ENCODE measurements around the gene DSCAM.

Gene DSCAM

GRCh38 chr21:40696246-40696645 lies 150.7 kb downstream of the DSCAM start:
- no peak for TF ChIP-seq EP300 (IDR thresholded peaks at IDR 0.05; ENCODE audit: borderline replicate concordance)
- TF ChIP-seq FOXM1 (IDR thresholded peaks at IDR 0.05; ENCODE audit: borderline replicate concordance, low read depth): no peak
- no peak for TF ChIP-seq USF1 (IDR thresholded peaks at IDR 0.05)
- no peak for TF ChIP-seq RAD21 (IDR thresholded peaks at IDR 0.05; ENCODE audit: low read depth)
- no peak for TF ChIP-seq NFIC (IDR thresholded peaks at IDR 0.05)
- TF ChIP-seq ZBTB7A (IDR thresholded peaks at IDR 0.05; ENCODE audit: low read depth): no peak
- TF ChIP-seq TEAD4 (IDR thresholded peaks at IDR 0.05): no peak
- TF ChIP-seq EGR1 (IDR thresholded peaks at IDR 0.05): no peak
- no peak for TF ChIP-seq CEBPB (IDR thresholded peaks at IDR 0.05)
- TF ChIP-seq YY1 (IDR thresholded peaks at IDR 0.05; ENCODE audit: low read depth): no peak
- no peak for TF ChIP-seq CREB1 (IDR thresholded peaks at IDR 0.05; ENCODE audit: low read depth)
- no peak for TF ChIP-seq MAX (IDR thresholded peaks at IDR 0.05)
- TF ChIP-seq TAF1 (IDR thresholded peaks at IDR 0.05; ENCODE audit: low read depth): no peak
- no peak for TF ChIP-seq TCF12 (IDR thresholded peaks at IDR 0.05; ENCODE audit: low read depth)
- no peak for TF ChIP-seq REST (IDR thresholded peaks at IDR 0.05; ENCODE audit: low read depth)

- TF ChIP-seq CEBPB (IDR thresholded peaks at IDR 0.05) (no peak), CREB1 (IDR thresholded peaks at IDR 0.05; ENCODE audit: low read depth) (no peak), TCF12 (IDR thresholded peaks at IDR 0.05; ENCODE audit: low read depth) (no peak)
These were observed 157.1 kb downstream of the DSCAM start for GRCh38 chr21:40689840-40690360.

DNA sequence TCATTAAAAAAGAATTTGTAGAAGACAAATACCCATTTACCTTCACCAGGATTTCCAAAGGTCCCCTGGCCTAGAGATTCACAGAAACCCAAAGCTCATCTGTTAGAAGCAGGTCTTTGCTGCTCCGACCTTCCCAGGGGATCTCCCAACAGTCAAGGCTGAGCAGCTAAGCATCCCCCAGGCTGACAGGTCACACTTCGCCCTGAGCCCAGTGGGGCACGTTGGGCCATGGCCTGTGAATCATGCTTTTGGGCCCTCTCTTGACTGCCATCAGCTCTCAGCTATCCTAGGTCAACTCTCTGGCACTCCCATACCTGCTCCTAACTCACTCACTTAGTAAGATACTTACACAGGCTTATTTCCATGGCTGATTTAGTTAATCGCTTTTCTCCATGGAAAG lies 157.7 kb downstream of the DSCAM start:
- no peak for TF ChIP-seq MAX (IDR thresholded peaks at IDR 0.05)

- TF ChIP-seq EP300 (IDR thresholded peaks at IDR 0.05; ENCODE audit: borderline replicate concordance) (no peak), REST (IDR thresholded peaks at IDR 0.05; ENCODE audit: low read depth) (no peak), TAF1 (IDR thresholded peaks at IDR 0.05; ENCODE audit: low read depth) (no peak), MAX (IDR thresholded peaks at IDR 0.05) (no peak), FOXM1 (IDR thresholded peaks at IDR 0.05; ENCODE audit: borderline replicate concordance, low read depth) (no peak), YY1 (IDR thresholded peaks at IDR 0.05; ENCODE audit: low read depth) (no peak), TCF12 (IDR thresholded peaks at IDR 0.05; ENCODE audit: low read depth) (no peak), CEBPB (IDR thresholded peaks at IDR 0.05) (no peak), TEAD4 (IDR thresholded peaks at IDR 0.05) (no peak), NFIC (IDR thresholded peaks at IDR 0.05) (no peak), RAD21 (IDR thresholded peaks at IDR 0.05; ENCODE audit: low read depth) (no peak), USF1 (IDR thresholded peaks at IDR 0.05) (no peak), EGR1 (IDR thresholded peaks at IDR 0.05) (no peak), CREB1 (IDR thresholded peaks at IDR 0.05; ENCODE audit: low read depth) (no peak)
These were observed 158.7 kb downstream of the DSCAM start for GRCh38 chr21:40688106-40688864.

DNA sequence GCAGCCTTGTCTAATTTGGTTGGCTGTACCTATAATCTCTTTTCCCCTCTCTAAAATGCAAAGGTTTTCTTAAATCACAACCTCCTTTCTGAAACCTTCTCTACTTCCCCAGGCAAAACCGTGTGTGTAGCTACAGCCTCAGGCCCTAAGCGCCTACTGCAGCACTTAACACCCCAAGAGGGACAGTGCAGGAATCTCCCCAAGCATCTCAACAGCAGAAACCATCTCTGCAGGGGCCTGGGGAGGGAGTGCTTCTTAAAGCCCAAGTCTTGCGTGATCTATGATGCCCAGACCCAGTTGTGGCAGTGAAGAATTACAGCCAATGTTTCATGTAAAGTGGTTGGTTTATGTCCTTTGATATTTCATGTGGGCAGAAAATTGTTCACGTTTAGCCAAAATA lies 159.3 kb downstream of the DSCAM start:
- TF ChIP-seq MAX (IDR thresholded peaks at IDR 0.05) (no peak), EGR1 (IDR thresholded peaks at IDR 0.05) (no peak), NFIC (IDR thresholded peaks at IDR 0.05) (no peak), ZBTB7A (IDR thresholded peaks at IDR 0.05; ENCODE audit: low read depth) (no peak), YY1 (IDR thresholded peaks at IDR 0.05; ENCODE audit: low read depth) (no peak), TEAD4 (IDR thresholded peaks at IDR 0.05) (no peak), TCF12 (IDR thresholded peaks at IDR 0.05; ENCODE audit: low read depth) (no peak), EP300 (IDR thresholded peaks at IDR 0.05; ENCODE audit: borderline replicate concordance) (no peak), TAF1 (IDR thresholded peaks at IDR 0.05; ENCODE audit: low read depth) (no peak), USF1 (IDR thresholded peaks at IDR 0.05) (no peak), FOXM1 (IDR thresholded peaks at IDR 0.05; ENCODE audit: borderline replicate concordance, low read depth) (no peak), REST (IDR thresholded peaks at IDR 0.05; ENCODE audit: low read depth) (no peak), RAD21 (IDR thresholded peaks at IDR 0.05; ENCODE audit: low read depth) (no peak), CEBPB (IDR thresholded peaks at IDR 0.05) (no peak), CREB1 (IDR thresholded peaks at IDR 0.05; ENCODE audit: low read depth) (no peak)

Measured in Ishikawa (cell line).